ENCODE data around the gene WWOX. TPM values are rescaled to one million over a fixed set of nuclear protein-coding genes. Genes with fewer than 3 reads are reported as not detected.

The WWOX gene
- total RNA-seq, 6 experiments from 2014 or later = 13.0 to 24.3 (median 16.5) TPM

DNA sequence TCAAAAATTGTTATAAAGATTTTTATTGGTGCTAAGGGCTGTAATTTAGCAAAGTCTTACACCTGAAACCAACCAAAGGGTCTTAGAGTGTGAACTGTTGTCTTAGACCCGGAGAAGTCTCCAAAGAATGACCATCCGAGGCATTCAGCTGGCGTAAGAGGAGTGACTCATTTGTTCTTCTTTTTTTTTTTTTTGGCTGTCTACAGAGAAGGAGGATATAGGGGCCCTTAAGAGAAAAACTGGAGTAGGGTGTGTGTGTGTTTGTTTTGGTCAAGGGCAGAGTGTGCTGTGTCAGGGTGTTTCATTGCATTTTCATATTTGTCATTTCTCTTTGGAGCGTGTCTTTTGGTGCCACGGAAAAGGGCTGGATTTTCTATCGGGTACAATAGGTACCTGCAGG is 508.0 kb downstream of the WWOX start:
- intact Hi-C loops (cut with DNase I) = no loop called here
- no peaks in the 10 kb centered on the region for H3K27me3 ChIP-seq
- H3K9me3 ChIP-seq = no peaks in the 10 kb centered on the region
- TF ChIP-seq, protein P1, sequence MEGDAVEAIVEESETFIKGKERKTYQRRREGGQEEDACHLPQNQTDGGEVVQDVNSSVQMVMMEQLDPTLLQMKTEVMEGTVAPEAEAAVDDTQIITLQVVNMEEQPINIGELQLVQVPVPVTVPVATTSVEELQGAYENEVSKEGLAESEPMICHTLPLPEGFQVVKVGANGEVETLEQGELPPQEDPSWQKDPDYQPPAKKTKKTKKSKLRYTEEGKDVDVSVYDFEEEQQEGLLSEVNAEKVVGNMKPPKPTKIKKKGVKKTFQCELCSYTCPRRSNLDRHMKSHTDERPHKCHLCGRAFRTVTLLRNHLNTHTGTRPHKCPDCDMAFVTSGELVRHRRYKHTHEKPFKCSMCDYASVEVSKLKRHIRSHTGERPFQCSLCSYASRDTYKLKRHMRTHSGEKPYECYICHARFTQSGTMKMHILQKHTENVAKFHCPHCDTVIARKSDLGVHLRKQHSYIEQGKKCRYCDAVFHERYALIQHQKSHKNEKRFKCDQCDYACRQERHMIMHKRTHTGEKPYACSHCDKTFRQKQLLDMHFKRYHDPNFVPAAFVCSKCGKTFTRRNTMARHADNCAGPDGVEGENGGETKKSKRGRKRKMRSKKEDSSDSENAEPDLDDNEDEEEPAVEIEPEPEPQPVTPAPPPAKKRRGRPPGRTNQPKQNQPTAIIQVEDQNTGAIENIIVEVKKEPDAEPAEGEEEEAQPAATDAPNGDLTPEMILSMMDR (IDR thresholded peaks at IDR 0.05) = no peak
- no peak for TF ChIP-seq POLR2A (IDR thresholded peaks at IDR 0.05)
- ATAC-seq = no peak
- no peak overlapping the region for H3K4me3 ChIP-seq
- H3K4me1 ChIP-seq = no peaks in the 10 kb centered on the region
- 51% methylated on average over 6 of the region's 6 CpGs for WGBS (ENCODE audit: insufficient coverage, low coverage, low lambda C conversion rate, missing lambda C conversion rate)
- no peak overlapping the region for H3K27ac ChIP-seq
- no peak for DNase-seq
- H3K36me3 ChIP-seq = no peaks in the 10 kb centered on the region

DNA sequence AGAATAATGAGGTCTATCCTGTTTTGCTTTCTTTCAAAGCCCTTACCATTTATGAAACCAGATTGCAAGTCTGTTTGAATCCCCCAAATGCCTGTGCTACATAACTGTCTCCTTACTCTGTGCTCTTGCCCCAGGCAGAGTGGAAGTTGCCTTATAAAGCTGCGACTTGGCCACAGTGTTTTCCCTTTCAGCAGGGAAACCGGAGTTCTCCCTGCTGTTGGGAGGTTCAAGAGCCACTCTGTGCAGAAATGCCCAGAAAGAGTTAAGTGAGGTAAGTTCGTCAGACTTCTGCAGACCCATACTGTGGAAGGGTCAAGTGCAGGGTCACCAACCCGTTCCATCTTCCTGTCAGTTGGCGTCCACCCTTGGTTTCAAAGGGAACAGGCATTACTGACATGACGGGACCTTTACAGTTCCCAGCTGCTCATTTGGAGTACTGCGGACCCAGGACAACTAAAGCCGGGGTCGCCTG is 508.9 kb downstream of the WWOX start:
- ATAC-seq (peak in 2 of 4 donors; percentile 28 to 33), DNase-seq (no peak)
- Histone ChIP-seq H3K9me3 (no peaks in the 10 kb centered on the region), H3K36me3 (no peaks in the 10 kb centered on the region), H3K4me1 (no peaks in the 10 kb centered on the region), H3K27ac (no peak overlapping the region), H3K4me3 (no peak overlapping the region), H3K27me3 (no peaks in the 10 kb centered on the region)
- no peak for TF ChIP-seq POLR2A (IDR thresholded peaks at IDR 0.05)
- TF ChIP-seq, protein P1 (IDR thresholded peaks at IDR 0.05) = no peak
- intact Hi-C loops (cut with DNase I) = no loop called here
- WGBS (ENCODE audit: insufficient coverage, low coverage, low lambda C conversion rate, missing lambda C conversion rate) = 47% methylated on average over 9 of the region's 9 CpGs

DNA sequence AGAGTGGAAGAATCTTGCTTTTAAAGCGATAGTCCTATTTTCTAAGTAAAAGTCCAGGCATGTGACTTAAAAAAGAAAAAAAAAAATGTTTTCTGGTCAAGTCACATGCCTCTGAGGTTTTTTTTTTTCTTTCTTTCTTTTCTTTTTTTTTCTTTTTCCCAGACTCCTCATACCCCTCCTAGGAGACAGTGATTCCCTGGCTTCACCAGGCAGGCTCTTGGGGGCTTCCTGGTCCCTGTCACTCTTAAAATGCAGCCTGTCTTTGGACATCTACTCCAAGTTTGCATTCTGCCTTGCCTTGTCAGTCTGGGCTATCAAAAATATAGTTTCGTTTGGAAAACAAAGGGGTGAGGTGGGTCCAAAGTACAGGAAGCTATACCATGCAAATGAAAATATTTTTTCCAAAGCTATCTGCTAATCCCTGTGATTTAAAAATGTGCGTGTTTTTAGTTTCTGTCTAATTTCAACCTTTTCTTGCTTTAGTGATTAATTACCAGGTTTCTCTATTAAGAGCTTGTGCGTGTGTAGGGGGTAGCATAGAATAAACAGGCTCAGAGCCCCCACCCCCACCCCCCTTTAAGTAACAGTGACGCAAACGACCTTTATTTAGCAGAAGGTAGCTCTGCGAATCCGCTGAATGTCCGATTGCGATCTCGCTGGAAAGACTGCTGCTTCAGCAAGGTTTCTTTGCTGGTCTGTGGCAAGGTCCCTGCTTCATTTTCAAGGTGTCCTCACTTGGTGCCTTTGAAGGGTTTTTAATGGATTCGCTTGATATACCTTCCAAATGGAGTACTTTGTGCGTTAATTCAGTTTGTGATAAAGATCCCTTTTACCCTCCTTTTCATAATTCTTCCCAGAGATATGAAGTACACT is 510.2 kb downstream of the WWOX start:
- H3K36me3 ChIP-seq = no peaks in the 10 kb centered on the region
- no peak overlapping the region for H3K27ac ChIP-seq
- no peaks in the 10 kb centered on the region for H3K9me3 ChIP-seq
- peak overlapping the region; percentile 1 to 17 (median 7) for H3K4me3 ChIP-seq
- H3K27me3 ChIP-seq = no peaks in the 10 kb centered on the region
- 29% methylated on average over 12 of the region's 13 CpGs for WGBS (ENCODE audit: insufficient coverage, low coverage, low lambda C conversion rate, missing lambda C conversion rate)
- ATAC-seq (peak; percentile 27 to 61 (median 58)), DNase-seq (no peak)
- intact Hi-C loops (cut with DNase I) = no loop called here
- H3K4me1 ChIP-seq = no peaks in the 10 kb centered on the region
- TF ChIP-seq POLR2A (IDR thresholded peaks at IDR 0.05) = no peak
- TF ChIP-seq, protein P1 (IDR thresholded peaks at IDR 0.05) = no peak

DNA sequence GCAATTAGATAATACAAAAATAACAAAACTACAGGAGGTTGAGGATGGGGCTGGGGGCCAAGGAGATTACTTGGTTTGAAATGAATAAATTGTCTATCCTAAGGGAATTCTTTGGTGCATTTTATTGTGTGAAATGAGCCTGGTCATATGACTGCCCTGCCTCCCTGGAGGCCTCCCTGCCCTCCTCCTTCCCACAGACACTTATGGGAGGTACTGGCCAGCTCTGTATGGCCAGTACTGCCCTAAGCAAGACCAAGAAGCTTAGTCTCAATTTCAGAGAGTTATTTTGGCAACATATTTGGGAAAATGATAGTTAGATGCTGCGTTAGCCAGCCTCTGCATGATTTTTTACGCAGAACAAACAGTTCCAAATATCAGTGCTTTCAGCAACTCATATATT is 511.9 kb downstream of the WWOX start:
- no peak for ATAC-seq
- TF ChIP-seq, protein P1 (IDR thresholded peaks at IDR 0.05) = no peak
- no peak for TF ChIP-seq POLR2A (IDR thresholded peaks at IDR 0.05)
- Histone ChIP-seq H3K27ac (no peak overlapping the region), H3K36me3 (no peaks in the 10 kb centered on the region), H3K27me3 (no peaks in the 10 kb centered on the region), H3K4me3 (no peak overlapping the region), H3K9me3 (no peaks in the 10 kb centered on the region), H3K4me1 (no peaks in the 10 kb centered on the region)
- no peak for DNase-seq
- intact Hi-C loops (cut with DNase I) = no loop called here
- 86% methylated on average over 2 of the region's 2 CpGs for WGBS (ENCODE audit: insufficient coverage, low coverage, low lambda C conversion rate, missing lambda C conversion rate)

All from right lobe of liver (tissue), 6 donors.